NCI-H146 (cell line): ENCODE data around the gene CRYAA.

ENCODE experiments used
- DNase-seq: peaks from one replicate; lab custom pipeline; 2025; lab: John Stamatoyannopoulos, UW

Gene CRYAA

DNA sequence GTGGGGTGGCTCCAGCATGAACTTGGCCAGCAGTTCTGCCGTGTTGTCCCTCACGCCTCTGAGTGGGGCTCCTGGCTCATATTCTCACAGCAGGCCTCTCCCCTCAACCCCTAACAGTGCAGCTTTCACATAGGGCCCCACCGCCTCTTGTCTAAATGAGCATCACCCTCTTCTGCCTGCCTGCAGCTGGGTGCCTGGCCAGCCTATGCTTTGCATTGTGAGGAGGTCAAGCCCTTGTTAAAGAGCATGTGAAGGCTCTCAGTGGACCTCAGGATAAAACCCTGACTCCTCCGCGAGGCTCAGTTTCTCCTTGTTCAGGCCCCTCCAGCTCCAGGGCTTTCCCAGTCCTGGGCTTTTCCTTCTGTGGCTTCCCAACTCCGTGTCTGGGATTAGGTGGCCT is 34.8 kb downstream of the CRYAA start:
- no peak for DNase-seq

DNA sequence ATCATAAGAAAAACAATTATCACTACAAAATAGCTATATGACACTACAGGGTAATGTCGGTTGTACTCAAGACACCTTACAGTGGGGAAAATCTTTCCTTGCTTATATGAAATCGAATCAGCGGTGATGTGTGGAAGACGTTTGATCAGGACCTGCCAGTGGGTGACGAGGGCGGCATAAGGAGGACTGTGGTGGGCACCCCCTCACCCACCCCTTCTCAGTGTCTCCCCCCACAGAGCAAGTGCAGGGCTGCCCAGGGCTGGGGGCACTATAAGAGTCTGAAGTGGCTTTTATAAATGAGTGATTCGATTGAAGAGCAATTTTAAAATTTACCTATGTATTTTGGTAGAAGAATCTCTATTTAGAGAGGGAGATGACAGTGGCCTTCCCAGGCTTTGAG is 35.8 kb downstream of the CRYAA start:
- no peak for DNase-seq

DNA sequence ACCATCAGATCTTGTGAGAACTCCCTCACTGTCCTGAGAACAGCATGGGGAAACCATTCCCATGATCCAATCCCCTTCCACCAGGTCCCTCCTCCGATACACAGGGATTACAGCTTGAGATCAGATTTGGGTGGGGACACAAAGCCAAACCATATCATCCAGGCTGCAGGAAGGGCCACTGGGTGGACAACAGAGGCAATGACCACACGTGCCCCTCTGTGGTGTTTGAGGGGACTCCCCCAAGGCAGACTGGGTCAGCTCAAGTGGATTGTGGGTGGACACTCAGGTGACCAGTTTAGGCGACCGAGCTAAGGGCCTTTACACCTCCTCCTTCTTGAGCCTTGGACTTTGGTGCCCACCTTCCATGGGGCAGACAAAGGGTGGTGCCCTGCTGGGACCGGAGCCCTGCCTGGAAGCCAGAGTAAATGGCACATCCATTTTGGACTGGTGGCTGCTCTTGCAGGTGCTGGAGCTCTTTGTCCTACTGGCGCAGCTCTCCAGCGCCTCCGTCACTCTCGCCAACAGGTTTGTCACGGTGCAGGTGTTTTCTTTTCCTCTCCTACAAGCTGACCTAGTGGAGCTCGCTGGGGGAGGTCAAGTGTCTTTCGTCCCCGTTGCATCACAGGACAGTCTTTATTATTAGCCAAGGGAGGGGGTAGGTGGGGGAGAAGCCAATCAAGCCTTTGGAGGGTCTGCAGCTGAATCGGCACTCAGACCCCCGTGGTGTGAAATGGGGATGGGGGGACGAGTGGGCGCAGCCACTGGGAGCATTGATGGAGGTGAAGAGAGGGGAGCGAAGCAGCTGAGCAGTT is 37.6 kb downstream of the CRYAA start:
- no peak for DNase-seq

DNA sequence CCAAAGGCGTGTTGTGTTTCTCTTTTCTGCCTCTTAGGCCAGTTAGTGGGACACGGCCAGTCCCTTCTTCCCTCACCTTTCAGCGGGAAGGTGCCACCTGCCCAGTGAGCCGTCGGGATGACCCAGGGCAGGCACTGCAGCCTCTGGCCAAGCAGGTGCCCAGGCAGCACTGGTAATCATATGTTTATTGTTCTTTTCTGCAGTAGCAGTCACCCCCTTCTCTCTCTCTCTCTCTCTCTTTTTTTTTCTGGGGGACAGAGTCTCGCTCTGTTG is 38.2 kb downstream of the CRYAA start:
- DNase-seq = no peak

DNA sequence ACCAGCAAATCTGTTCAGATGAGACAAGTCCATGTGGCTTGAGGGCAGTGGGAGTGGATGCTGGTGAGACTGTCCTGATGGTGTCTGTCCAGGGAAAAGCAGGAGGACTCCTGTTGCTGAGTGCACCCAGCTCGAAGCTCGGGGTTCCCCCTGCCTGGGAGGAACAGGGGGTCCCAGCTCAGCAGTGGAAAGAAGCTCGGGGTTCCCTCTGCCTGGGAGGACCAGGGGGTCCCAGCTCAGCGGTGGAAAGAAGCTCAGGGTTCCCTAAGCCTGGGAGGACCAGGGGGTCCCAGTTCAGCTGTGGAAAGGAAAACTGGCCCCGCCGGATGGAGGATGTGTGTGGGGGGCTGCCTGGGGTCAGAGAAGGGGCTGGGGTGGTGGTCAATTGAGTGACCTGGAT is 39.1 kb downstream of the CRYAA start:
- no peak for DNase-seq

DNA sequence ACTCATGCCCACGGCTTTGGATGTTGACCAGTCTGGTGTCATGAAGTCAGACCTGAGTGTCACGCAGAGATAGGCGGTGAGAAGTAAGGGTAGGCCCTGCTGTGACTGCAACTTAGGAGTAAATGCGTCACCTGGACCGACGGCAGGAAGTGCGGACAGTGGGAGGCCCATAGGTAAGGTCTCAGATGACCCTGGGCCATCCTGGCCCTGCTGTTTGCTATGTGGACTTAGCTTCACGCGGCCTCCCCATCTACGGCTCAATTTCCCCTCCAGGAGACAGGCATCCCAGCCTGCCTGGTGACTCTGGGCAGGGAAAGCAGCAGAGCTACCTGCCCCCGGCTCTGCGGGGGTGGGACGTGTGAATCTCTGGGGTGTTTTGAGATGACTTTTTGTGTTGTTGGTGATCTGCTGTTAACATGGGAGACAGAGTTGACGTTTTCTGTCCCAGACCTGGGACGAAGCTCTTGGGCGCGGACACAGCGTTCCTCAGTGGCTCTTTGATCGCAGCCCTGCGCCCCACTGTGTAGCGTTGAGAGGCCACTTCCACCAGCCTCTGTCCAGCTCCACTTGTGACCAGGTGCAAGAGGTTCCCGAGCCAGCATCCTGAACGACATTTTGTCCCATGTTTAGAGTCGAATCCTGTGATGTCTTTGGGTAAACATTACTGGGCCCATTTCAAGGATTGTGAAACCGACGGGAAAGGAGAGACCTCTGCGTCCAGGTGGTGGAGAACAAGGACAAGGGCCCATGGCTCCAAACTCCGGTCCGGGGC is 39.9 kb downstream of the CRYAA start:
- DNase-seq = peak; percentile 20

DNA sequence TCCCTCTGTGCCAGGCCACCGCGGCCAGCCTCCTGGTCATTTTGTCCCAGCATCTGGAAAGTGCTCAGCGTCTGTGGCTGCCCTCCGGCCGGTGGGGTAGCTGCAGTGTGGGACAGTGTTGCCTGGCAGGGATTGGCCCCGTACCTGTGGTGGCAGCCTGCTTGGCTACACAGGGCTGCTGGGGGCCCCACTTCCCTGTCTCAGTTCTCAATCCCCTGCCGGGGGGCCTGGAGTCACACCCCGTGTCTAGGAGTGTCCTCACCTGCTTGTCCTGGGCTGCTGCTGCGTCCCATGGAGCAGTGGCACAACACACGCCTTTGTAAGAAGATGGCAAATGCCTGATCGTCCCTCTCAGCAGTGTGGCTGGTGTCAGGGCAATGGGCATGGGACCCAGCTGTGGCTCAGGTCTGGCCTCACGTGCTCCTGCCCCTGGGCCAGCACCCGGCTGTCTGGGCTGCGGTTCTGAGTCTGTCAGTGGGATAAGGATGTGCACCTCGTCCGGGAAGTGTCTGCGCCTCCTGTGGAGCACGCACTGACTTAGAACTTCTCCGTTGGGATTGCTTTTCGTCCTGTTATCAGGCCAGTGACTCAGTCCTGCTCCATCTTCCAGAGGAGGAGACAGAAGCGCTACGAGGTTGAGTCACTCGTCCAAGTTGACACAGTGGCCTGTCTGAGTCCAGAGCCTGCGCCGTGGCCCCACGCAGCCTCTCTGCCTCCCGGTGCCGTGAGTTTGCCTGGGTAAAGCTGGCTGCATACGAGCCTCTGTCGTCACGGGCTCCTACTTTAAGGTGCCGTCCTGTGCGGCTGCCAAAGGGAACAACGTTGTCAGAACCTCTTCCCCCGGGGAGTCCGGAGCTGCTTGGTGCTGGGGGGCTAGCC is 41.0 kb downstream of the CRYAA start:
- DNase-seq = no peak

DNA sequence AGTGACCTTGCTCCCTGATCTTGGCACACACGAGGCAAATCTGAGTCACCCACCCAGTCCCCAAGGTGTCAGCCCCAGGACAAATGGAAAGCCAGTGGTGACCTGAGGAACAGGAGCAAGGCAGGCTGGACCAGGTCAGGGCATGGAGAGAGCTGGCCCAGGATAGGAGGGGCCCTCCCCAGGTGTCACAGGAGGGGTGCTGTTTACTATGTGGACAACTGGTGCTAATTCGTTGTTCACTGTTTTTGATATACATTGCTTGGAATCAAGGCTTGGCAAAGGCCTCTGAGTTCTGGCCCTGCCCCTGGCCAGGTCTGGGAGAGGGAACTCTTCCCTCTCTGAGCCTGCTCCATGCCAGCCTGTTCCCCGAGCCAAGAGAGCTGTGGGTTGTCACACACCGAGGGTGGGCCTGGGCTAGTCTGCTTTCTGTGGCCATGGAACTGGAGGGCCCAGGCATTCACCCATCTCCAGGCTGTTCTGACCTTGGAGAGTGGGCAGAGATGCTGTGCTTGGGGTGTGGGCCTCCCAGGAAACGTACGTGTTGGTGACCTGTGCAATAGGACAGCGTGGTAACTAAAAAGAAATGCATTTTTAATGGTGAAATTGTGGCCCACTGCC is 41.8 kb downstream of the CRYAA start:
- no peak for DNase-seq

DNA sequence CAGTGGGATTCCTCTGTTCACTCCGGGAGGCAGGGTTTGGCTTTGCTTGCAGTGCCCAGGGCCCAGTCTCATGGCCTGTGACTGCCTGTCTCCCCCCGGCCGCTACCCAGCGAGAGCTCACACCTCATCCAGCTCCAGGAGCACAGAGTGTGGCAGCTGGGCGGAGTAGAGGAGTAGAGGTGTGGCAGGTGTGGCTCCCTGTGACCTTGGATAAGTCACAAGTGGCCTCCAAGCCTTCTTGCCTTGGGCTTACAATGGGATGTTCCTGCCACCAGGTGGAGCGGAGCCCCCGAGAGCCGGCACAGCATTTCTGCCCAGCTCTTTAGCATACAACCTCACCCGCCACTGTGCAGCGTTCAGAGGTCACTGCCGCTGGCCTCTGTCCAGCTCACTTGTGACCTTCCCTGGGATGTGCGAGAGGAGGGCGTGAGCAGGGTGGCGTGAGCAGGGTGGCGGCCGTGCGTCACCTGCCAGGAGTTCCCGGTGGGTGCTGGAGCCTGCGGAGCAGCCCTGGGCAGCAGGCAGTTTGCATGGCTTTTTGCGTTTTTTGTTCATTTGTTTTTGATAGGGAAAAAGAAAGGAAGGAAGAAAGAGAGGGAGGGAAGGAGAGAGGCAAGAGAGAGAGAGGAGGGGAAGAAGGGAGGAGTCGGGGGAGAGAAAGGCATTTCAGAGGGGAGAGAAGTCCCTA is 42.4 kb downstream of the CRYAA start:
- DNase-seq = peak; percentile 25

DNA sequence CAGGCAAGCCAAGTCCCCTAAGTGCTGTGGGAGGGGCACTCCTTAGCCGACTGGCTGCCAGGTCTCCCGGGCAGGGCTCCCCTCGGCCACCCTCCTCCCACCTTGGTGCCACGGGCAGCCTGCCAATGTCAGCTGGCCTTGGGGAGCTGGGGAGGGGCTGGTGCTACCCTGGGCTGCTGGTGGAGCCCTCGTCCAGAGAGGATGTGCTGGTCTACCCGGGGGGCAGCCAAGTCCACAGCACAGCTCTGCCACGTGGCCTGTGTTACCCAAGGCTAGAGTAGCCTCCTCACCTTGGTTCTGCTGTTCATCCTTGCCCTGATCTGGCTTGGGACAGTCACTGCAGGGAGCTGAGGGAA is 42.9 kb downstream of the CRYAA start:
- no peak for DNase-seq
